ENCODE results near the gene ADD3.

The ADD3 gene

GRCh38 chr10:110009736-110010475 lies 2.1 kb downstream of the ADD3 start:
- DNase-seq (ENCODE audit: insufficient read length, low spot score) = no peak
- peak; percentile 87 for FAIRE-seq
- TF ChIP-seq PAX5 (IDR thresholded peaks at IDR 0.05; ENCODE audit: insufficient read depth, low read length, severe bottlenecking) (no peak), POLR2A (IDR thresholded peaks at IDR 0.05; ENCODE audit: low read depth, low read length) (no peak), SPI1 (IDR thresholded peaks at IDR 0.05; ENCODE audit: low read depth, low read length) (no peak), POLR2AphosphoS5 (IDR thresholded peaks at IDR 0.05; ENCODE audit: low read depth, low read length) (no peak), POU2F2 (IDR thresholded peaks at IDR 0.05; ENCODE audit: low read depth, low read length) (no peak), TAF1 (IDR thresholded peaks at IDR 0.05; ENCODE audit: low read depth, low read length) (no peak)

- FAIRE-seq = peak; percentile 74
Observed at GRCh38 chr10:110010486-110011378, 2.9 kb downstream of the ADD3 start.

GRCh38 chr10:110011681-110012080 lies 3.9 kb downstream of the ADD3 start:
- TF ChIP-seq SPI1 (IDR thresholded peaks at IDR 0.05; ENCODE audit: low read depth, low read length) = no peak
- TF ChIP-seq TAF1 (IDR thresholded peaks at IDR 0.05; ENCODE audit: low read depth, low read length) = no peak
- TF ChIP-seq POLR2A (IDR thresholded peaks at IDR 0.05; ENCODE audit: low read depth, low read length) = no peak
- TF ChIP-seq POLR2AphosphoS5 (IDR thresholded peaks at IDR 0.05; ENCODE audit: low read depth, low read length) = no peak
- TF ChIP-seq POU2F2 (IDR thresholded peaks at IDR 0.05; ENCODE audit: low read depth, low read length) = no peak
- TF ChIP-seq PAX5 (IDR thresholded peaks at IDR 0.05; ENCODE audit: insufficient read depth, low read length, severe bottlenecking) = no peak
- no peak for DNase-seq (ENCODE audit: insufficient read length, low spot score)
- no peak for FAIRE-seq

More at GRCh38 chr10:110010486-110011378, 2.9 kb downstream of the ADD3 start:
- no peak for TF ChIP-seq SPI1 (IDR thresholded peaks at IDR 0.05; ENCODE audit: low read depth, low read length)
- no peak for TF ChIP-seq PAX5 (IDR thresholded peaks at IDR 0.05; ENCODE audit: insufficient read depth, low read length, severe bottlenecking)
- no peak for TF ChIP-seq POU2F2 (IDR thresholded peaks at IDR 0.05; ENCODE audit: low read depth, low read length)
- no peak for TF ChIP-seq POLR2AphosphoS5 (IDR thresholded peaks at IDR 0.05; ENCODE audit: low read depth, low read length)
- TF ChIP-seq TAF1 (IDR thresholded peaks at IDR 0.05; ENCODE audit: low read depth, low read length) = no peak
- DNase-seq (ENCODE audit: insufficient read length, low spot score) = no peak

GRCh38 chr10:110013630-110014293 lies 6.0 kb downstream of the ADD3 start:
- FAIRE-seq (no peak), DNase-seq (ENCODE audit: insufficient read length, low spot score) (no peak)
- no peak for TF ChIP-seq POLR2AphosphoS5 (IDR thresholded peaks at IDR 0.05; ENCODE audit: low read depth, low read length)
- no peak for TF ChIP-seq TAF1 (IDR thresholded peaks at IDR 0.05; ENCODE audit: low read depth, low read length)
- TF ChIP-seq SPI1 (IDR thresholded peaks at IDR 0.05; ENCODE audit: low read depth, low read length) = no peak
- TF ChIP-seq POU2F2 (IDR thresholded peaks at IDR 0.05; ENCODE audit: low read depth, low read length) = no peak
- no peak for TF ChIP-seq POLR2A (IDR thresholded peaks at IDR 0.05; ENCODE audit: low read depth, low read length)
- TF ChIP-seq PAX5 (IDR thresholded peaks at IDR 0.05; ENCODE audit: insufficient read depth, low read length, severe bottlenecking) = no peak

- FAIRE-seq = peak; percentile 57
- no peak for DNase-seq (ENCODE audit: insufficient read length, low spot score)
- TF ChIP-seq POU2F2 (IDR thresholded peaks at IDR 0.05; ENCODE audit: low read depth, low read length) = no peak
- TF ChIP-seq SPI1 (IDR thresholded peaks at IDR 0.05; ENCODE audit: low read depth, low read length) = no peak
Observed at GRCh38 chr10:110016039-110016438, 8.3 kb downstream of the ADD3 start.

- FAIRE-seq (peak; percentile 13), DNase-seq (ENCODE audit: insufficient read length, low spot score) (no peak)
- TF ChIP-seq SPI1 (IDR thresholded peaks at IDR 0.05; ENCODE audit: low read depth, low read length) (peak; percentile 68; the same call in 1 of the 2 replicates), POLR2A (IDR thresholded peaks at IDR 0.05; ENCODE audit: low read depth, low read length) (no peak)
Observed at GRCh38 chr10:110017052-110017451, 9.3 kb downstream of the ADD3 start.

GRCh38 chr10:110017907-110018306 lies 10.1 kb downstream of the ADD3 start:
- TF ChIP-seq PAX5 (IDR thresholded peaks at IDR 0.05; ENCODE audit: insufficient read depth, low read length, severe bottlenecking) (no peak), TAF1 (IDR thresholded peaks at IDR 0.05; ENCODE audit: low read depth, low read length) (no peak), POU2F2 (IDR thresholded peaks at IDR 0.05; ENCODE audit: low read depth, low read length) (no peak), SPI1 (IDR thresholded peaks at IDR 0.05; ENCODE audit: low read depth, low read length) (no peak), POLR2AphosphoS5 (IDR thresholded peaks at IDR 0.05; ENCODE audit: low read depth, low read length) (no peak)
- FAIRE-seq (peak; percentile 5), DNase-seq (ENCODE audit: insufficient read length, low spot score) (no peak)

GRCh38 chr10:110020265-110020664 lies 12.5 kb downstream of the ADD3 start:
- no peak for DNase-seq (ENCODE audit: insufficient read length, low spot score)
- FAIRE-seq = no peak
- TF ChIP-seq POU2F2 (IDR thresholded peaks at IDR 0.05; ENCODE audit: low read depth, low read length) (no peak), PAX5 (IDR thresholded peaks at IDR 0.05; ENCODE audit: insufficient read depth, low read length, severe bottlenecking) (no peak), SPI1 (IDR thresholded peaks at IDR 0.05; ENCODE audit: low read depth, low read length) (no peak), TAF1 (IDR thresholded peaks at IDR 0.05; ENCODE audit: low read depth, low read length) (no peak), POLR2AphosphoS5 (IDR thresholded peaks at IDR 0.05; ENCODE audit: low read depth, low read length) (no peak), POLR2A (IDR thresholded peaks at IDR 0.05; ENCODE audit: low read depth, low read length) (no peak)

- TF ChIP-seq POU2F2 (IDR thresholded peaks at IDR 0.05; ENCODE audit: low read depth, low read length) (no peak), SPI1 (IDR thresholded peaks at IDR 0.05; ENCODE audit: low read depth, low read length) (peak; percentile 68; the same call in 1 of the 2 replicates)
- DNase-seq (ENCODE audit: insufficient read length, low spot score) (no peak), FAIRE-seq (peak; percentile 35)
Observed at GRCh38 chr10:110022716-110023504, 15.1 kb downstream of the ADD3 start.
